ENCODE results near the gene VWC2.
A peak's percentile ranks its signal among the peaks of the same experiment; 100 is the strongest.

The VWC2 gene

GRCh38 chr7:49775065-49775948 lies 1.9 kb downstream of the VWC2 start:
- Histone ChIP-seq H3K4me3 (ENCODE audit: severe bottlenecking) (no peak overlapping the region), H3K36me3 (ENCODE audit: low read depth) (no peaks in the 10 kb centered on the region), H3K4me1 (ENCODE audit: insufficient read depth, poor library complexity, severe bottlenecking) (no peaks in the 10 kb centered on the region), H3K27me3 (ENCODE audit: insufficient read depth, poor library complexity, severe bottlenecking) (peaks cover 88% of the 10 kb centered on the region), H3K9me3 (ENCODE audit: severe bottlenecking) (no peaks in the 10 kb centered on the region), H3K27ac (ENCODE audit: poor library complexity, severe bottlenecking) (no peak overlapping the region)
- DNase-seq (ENCODE audit: low spot score) (no peak), ATAC-seq (ENCODE audit: low read depth) (peak; percentile 30)
- no peak for TF ChIP-seq CTCF (IDR thresholded peaks at IDR 0.05; ENCODE audit: poor library complexity, severe bottlenecking)

GRCh38 chr7:49775949-49776443 lies 2.6 kb downstream of the VWC2 start:
- DNase-seq (ENCODE audit: low spot score) (no peak), ATAC-seq (ENCODE audit: low read depth) (no peak)
- Histone ChIP-seq H3K27me3 (ENCODE audit: insufficient read depth, poor library complexity, severe bottlenecking) (peaks cover 84% of the 10 kb centered on the region), H3K27ac (ENCODE audit: poor library complexity, severe bottlenecking) (no peak overlapping the region), H3K4me3 (ENCODE audit: severe bottlenecking) (no peak overlapping the region), H3K36me3 (ENCODE audit: low read depth) (no peaks in the 10 kb centered on the region), H3K4me1 (ENCODE audit: insufficient read depth, poor library complexity, severe bottlenecking) (no peaks in the 10 kb centered on the region), H3K9me3 (ENCODE audit: severe bottlenecking) (no peaks in the 10 kb centered on the region)
- TF ChIP-seq CTCF (IDR thresholded peaks at IDR 0.05; ENCODE audit: poor library complexity, severe bottlenecking) = no peak

DNA sequence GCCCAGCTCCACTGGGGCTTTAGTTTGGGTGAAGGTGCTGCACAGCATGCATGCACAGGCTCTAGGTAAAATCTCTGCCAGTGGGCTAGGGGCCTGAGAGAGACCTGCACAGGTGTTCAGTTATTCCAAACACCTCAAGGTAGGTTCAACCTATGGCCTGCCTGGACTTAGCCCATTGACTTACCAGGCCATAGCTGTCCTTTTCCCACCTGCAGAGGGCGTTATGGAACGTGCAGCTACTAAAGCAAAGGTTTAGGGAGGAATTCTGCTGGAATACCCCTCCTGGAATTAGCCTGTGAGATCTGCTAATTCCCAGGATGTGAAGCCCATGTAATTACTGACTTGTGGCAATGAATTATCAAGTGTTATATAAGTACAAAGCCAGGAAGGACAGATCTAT lies 3.6 kb downstream of the VWC2 start:
- no peak overlapping the region for H3K27ac ChIP-seq (ENCODE audit: poor library complexity, severe bottlenecking)
- H3K4me1 ChIP-seq (ENCODE audit: insufficient read depth, poor library complexity, severe bottlenecking) = no peaks in the 10 kb centered on the region
- H3K4me3 ChIP-seq (ENCODE audit: severe bottlenecking) = no peak overlapping the region
- H3K27me3 ChIP-seq (ENCODE audit: insufficient read depth, poor library complexity, severe bottlenecking) = peaks cover 77% of the 10 kb centered on the region
- no peak for TF ChIP-seq CTCF (IDR thresholded peaks at IDR 0.05; ENCODE audit: poor library complexity, severe bottlenecking)
- H3K36me3 ChIP-seq (ENCODE audit: low read depth) = no peaks in the 10 kb centered on the region
- H3K9me3 ChIP-seq (ENCODE audit: severe bottlenecking) = no peaks in the 10 kb centered on the region
- ATAC-seq (ENCODE audit: low read depth) = no peak
- DNase-seq (ENCODE audit: low spot score) = no peak

GRCh38 chr7:49778731-49779270 lies 5.4 kb downstream of the VWC2 start:
- H3K9me3 ChIP-seq (ENCODE audit: severe bottlenecking) = no peaks in the 10 kb centered on the region
- peaks cover 60% of the 10 kb centered on the region for H3K27me3 ChIP-seq (ENCODE audit: insufficient read depth, poor library complexity, severe bottlenecking)
- no peaks in the 10 kb centered on the region for H3K36me3 ChIP-seq (ENCODE audit: low read depth)
- no peak overlapping the region for H3K27ac ChIP-seq (ENCODE audit: poor library complexity, severe bottlenecking)
- ATAC-seq (ENCODE audit: low read depth) (no peak), DNase-seq (ENCODE audit: low spot score) (no peak)
- no peak for TF ChIP-seq CTCF (IDR thresholded peaks at IDR 0.05; ENCODE audit: poor library complexity, severe bottlenecking)
- H3K4me3 ChIP-seq (ENCODE audit: severe bottlenecking) = no peak overlapping the region
- no peaks in the 10 kb centered on the region for H3K4me1 ChIP-seq (ENCODE audit: insufficient read depth, poor library complexity, severe bottlenecking)

DNA sequence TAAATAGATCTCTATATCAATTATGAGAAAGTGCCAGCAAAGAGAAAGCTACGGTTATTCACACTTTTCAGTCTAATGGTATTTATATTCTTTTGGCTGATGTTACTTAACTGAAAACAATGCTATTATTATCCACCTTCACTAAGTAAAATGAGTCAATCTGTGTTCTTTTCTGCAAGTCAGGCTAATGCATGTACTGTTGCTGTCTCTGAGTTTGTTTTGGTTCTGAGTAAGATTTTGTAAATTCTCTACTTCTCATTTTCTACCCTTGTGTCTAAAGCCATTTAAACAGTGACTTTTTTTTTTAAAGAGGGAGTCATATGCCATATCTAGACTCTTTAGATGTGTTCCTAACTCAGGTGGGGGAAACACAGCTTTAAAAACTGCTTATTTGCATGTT lies 7.5 kb downstream of the VWC2 start:
- Histone ChIP-seq H3K9me3 (ENCODE audit: severe bottlenecking) (no peaks in the 10 kb centered on the region), H3K27me3 (ENCODE audit: insufficient read depth, poor library complexity, severe bottlenecking) (peaks cover 40% of the 10 kb centered on the region), H3K4me3 (ENCODE audit: severe bottlenecking) (no peak overlapping the region), H3K27ac (ENCODE audit: poor library complexity, severe bottlenecking) (no peak overlapping the region), H3K4me1 (ENCODE audit: insufficient read depth, poor library complexity, severe bottlenecking) (no peaks in the 10 kb centered on the region), H3K36me3 (ENCODE audit: low read depth) (no peaks in the 10 kb centered on the region)
- ATAC-seq (ENCODE audit: low read depth) = no peak
- TF ChIP-seq CTCF (IDR thresholded peaks at IDR 0.05; ENCODE audit: poor library complexity, severe bottlenecking) = no peak
- DNase-seq (ENCODE audit: low spot score) = no peak
